ENCODE measurements around the gene BSG.
"Not testable (repeated sequence)": the region's sequence is repeated elsewhere in the genome, so short reads cannot be mapped to it uniquely, and the experiment has no call there.

BSG gene

GRCh38 chr19:576768-577438 lies 4.5 kb downstream of the BSG start:
- no peak for ATAC-seq
- peaks cover 45% of the 10 kb centered on the region for H3K4me1 Mint-ChIP-seq
- H3K27me3 Mint-ChIP-seq = no peaks in the 10 kb centered on the region
- H3K27ac Mint-ChIP-seq = no peak overlapping the region
- no peak for DNase-seq
- no peaks in the 10 kb centered on the region for H3K9me3 Mint-ChIP-seq
- H3K4me3 Mint-ChIP-seq = no peak overlapping the region

- peak; percentile 3 for ATAC-seq
- Mint-ChIP-seq H3K4me3 (no peak overlapping the region), H3K27ac (peak overlapping the region in 1 of 2 donors; percentile 85), H3K4me1 (peaks cover 41% of the 10 kb centered on the region), H3K9me3 (no peaks in the 10 kb centered on the region), H3K27me3 (no peaks in the 10 kb centered on the region)
- no peak for DNase-seq
Measured at GRCh38 chr19:577439-578392, 5.3 kb downstream of the BSG start.

DNA sequence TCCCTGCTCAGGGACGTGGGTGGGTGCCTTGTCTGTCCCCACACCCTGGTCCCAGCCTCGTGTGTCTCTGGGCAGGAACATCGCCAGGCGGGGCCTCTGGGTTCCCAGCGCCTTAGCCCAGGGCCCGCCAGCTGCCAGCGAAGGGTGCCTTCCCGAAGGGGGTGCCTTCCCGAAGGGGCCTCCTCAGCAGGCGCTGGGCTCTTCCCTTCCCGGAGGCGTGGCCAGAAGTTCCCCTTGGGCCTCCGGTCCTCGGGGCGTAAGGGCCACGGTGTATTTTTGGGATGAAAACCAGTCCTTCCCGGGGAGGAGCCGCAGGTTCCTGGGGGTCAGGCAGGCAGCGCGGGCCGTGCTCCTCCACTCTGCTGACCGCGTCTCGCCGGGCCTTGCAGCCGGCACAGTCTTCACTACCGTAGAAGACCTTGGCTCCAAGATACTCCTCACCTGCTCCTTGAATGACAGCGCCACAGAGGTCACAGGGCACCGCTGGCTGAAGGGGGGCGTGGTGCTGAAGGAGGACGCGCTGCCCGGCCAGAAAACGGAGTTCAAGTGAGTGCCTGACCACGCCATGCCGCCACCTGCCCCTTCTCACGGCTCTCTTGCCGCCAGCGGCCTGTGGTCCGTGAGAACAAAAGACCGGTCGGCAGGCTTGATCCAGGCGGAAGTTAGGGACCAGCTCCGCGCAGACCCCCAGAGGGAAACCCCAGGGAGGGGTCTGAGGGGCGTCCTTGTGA lies 6.9 kb downstream of the BSG start:
- Mint-ChIP-seq H3K4me3 (no peak overlapping the region), H3K4me1 (peaks cover 39% of the 10 kb centered on the region), H3K27me3 (no peaks in the 10 kb centered on the region), H3K9me3 (no peaks in the 10 kb centered on the region), H3K27ac (no peak overlapping the region)
- no peak for ATAC-seq
- no peak for DNase-seq

DNA sequence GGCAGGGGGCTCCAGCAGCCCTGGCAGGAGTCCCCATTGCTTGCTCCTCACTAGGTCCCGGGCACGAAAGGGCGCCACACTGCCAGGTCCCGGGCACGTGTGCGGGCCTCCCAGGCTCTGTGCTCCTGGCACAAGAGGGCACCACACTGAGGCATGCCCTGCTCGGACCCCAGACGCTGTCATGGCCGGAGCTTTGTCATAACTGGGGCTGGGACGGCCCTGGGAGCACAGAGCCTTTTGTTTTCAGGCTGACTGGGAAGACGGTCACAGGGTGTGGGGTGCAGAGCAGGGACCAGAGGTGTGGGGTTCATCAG lies 7.4 kb downstream of the BSG start:
- Mint-ChIP-seq H3K27ac (no peak overlapping the region), H3K4me3 (no peak overlapping the region), H3K4me1 (peaks cover 38% of the 10 kb centered on the region), H3K9me3 (no peaks in the 10 kb centered on the region), H3K27me3 (no peaks in the 10 kb centered on the region)
- DNase-seq = no peak
- ATAC-seq = no peak

DNA sequence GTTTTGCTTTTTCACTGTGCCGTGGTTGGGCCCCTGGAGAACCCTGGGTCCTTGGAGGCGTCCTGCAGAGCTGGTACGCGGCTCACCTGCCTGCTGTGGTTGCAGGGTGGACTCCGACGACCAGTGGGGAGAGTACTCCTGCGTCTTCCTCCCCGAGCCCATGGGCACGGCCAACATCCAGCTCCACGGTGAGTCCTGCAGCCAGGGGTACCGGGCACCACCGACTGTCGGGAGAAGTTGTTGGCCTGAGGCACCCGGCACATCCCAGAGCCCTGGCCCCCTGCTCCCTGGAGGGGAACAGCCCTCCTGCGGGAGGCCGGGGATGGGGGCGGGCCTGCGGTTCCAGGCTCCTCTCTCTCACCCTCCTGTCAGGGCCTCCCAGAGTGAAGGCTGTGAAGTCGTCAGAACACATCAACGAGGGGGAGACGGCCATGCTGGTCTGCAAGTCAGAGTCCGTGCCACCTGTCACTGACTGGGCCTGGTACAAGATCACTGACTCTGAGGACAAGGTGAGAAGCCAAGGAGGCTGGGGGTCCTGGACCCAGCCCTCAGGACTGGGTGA lies 8.0 kb downstream of the BSG start:
- H3K4me3 Mint-ChIP-seq = no peak overlapping the region
- ATAC-seq (no peak), DNase-seq (no peak)
- no peaks in the 10 kb centered on the region for H3K9me3 Mint-ChIP-seq
- no peak overlapping the region for H3K27ac Mint-ChIP-seq
- H3K27me3 Mint-ChIP-seq = no peaks in the 10 kb centered on the region
- peaks cover 32% of the 10 kb centered on the region for H3K4me1 Mint-ChIP-seq

DNA sequence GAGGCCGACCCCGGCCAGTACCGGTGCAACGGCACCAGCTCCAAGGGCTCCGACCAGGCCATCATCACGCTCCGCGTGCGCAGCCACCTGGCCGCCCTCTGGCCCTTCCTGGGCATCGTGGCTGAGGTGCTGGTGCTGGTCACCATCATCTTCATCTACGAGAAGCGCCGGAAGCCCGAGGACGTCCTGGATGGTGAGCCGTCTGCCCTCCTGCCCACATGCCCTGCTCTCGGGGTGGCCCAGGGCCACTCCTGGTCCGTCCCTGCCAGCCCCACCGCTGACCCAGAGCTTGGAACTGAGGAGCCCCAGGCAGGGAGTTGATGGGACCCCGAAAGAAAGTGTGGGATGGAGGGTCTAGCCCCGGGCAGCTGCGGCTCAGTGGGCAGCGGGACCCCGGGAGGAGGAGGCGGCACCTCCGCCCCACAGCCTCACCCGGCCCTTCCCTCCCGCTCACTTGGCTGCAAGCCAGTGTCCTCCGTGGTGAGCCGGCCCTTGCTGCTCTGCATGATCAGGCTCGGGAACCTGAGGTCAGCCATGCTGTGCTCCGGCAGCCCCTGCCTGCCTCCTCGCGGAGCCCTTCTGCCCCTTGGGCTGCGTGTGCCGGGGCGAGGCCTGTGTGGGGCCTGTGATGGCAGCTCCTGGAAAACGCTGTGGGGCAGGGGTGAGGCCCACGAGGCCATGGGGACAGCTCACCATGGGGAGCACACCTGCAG lies 9.2 kb downstream of the BSG start:
- DNase-seq = no peak

DNA sequence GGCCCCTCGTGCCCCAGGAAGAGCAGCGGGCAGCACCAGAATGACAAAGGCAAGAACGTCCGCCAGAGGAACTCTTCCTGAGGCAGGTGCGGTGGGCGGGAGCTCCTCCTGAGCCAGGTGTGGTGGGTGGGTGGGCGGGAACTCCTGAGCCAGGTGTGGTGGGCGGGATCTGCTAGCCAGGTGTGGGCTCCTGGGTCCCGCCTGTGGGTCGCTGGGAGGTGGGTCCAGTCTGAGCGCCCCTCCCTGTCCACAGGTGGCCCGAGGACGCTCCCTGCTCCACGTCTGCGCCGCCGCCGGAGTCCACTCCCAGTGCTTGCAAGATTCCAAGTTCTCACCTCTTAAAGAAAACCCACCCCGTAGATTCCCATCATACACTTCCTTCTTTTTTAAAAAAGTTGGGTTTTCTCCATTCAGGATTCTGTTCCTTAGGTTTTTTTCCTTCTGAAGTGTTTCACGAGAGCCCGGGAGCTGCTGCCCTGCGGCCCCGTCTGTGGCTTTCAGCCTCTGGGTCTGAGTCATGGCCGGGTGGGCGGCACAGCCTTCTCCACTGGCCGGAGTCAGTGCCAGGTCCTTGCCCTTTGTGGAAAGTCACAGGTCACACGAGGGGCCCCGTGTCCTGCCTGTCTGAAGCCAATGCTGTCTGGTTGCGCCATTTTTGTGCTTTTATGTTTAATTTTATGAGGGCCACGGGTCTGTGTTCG lies 10.3 kb downstream of the BSG start:
- ATAC-seq = no peak
- H3K4me1 Mint-ChIP-seq = peaks cover 13% of the 10 kb centered on the region
- H3K27me3 Mint-ChIP-seq = peaks cover 12% of the 10 kb centered on the region
- no peak overlapping the region for H3K4me3 Mint-ChIP-seq
- H3K9me3 Mint-ChIP-seq = no peaks in the 10 kb centered on the region
- no peak for DNase-seq
- no peak overlapping the region for H3K27ac Mint-ChIP-seq

More for the DNA sequence above, 9.2 kb downstream of the BSG start:
- Mint-ChIP-seq H3K27ac (no peak overlapping the region), H3K4me1 (peaks cover 20% of the 10 kb centered on the region), H3K9me3 (no peaks in the 10 kb centered on the region), H3K4me3 (no peak overlapping the region), H3K27me3 (peaks cover 10% of the 10 kb centered on the region)
- ATAC-seq = no peak

DNA sequence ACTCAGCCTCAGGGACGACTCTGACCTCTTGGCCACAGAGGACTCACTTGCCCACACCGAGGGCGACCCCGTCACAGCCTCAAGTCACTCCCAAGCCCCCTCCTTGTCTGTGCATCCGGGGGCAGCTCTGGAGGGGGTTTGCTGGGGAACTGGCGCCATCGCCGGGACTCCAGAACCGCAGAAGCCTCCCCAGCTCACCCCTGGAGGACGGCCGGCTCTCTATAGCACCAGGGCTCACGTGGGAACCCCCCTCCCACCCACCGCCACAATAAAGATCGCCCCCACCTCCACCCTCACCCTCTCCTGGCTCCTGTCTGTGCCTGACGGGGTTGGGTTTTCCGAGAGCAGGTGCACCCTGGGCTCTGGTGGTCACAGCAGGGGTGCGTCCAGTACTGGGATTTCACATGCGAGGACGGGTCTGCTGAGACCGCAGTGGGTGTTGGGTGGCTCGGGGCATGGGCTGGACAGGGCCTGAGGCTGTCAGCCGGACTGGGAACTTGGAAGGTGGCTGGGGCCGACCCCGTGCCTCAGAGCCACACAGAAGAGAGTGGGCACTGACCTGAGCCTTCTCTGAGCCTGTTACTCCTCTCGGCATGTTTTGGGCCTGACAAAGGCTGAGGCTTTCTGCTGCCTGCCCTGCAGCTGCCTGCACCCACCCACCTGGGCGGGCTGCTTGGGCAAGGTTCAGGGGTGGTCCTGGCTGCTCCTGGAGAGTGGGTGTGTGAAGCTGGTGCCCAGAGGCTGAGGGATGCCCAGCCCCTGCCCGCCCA lies 11.0 kb downstream of the BSG start:
- Mint-ChIP-seq H3K9me3 (no peaks in the 10 kb centered on the region), H3K4me3 (no peak overlapping the region), H3K4me1 (peaks cover 16% of the 10 kb centered on the region), H3K27me3 (peaks cover 19% of the 10 kb centered on the region), H3K27ac (no peak overlapping the region)
- no peak for DNase-seq
- no peak for ATAC-seq

- Mint-ChIP-seq H3K4me1 (peaks cover 21% of the 10 kb centered on the region), H3K9me3 (no peaks in the 10 kb centered on the region), H3K27me3 (peaks cover 24% of the 10 kb centered on the region), H3K4me3 (no peak overlapping the region), H3K27ac (no peak overlapping the region)
- no peak for DNase-seq
- no peak for ATAC-seq
Measured at GRCh38 chr19:583968-584239, 11.5 kb downstream of the BSG start.

- H3K27me3 Mint-ChIP-seq = peaks cover 30% of the 10 kb centered on the region
- H3K4me1 Mint-ChIP-seq = peaks cover 25% of the 10 kb centered on the region
- no peak overlapping the region for H3K4me3 Mint-ChIP-seq
- ATAC-seq (peak; percentile 76), DNase-seq (peak; percentile 70 to 72)
- H3K9me3 Mint-ChIP-seq = no peaks in the 10 kb centered on the region
- no peak overlapping the region for H3K27ac Mint-ChIP-seq
Measured at GRCh38 chr19:584240-585001, 12.0 kb downstream of the BSG start.

DNA sequence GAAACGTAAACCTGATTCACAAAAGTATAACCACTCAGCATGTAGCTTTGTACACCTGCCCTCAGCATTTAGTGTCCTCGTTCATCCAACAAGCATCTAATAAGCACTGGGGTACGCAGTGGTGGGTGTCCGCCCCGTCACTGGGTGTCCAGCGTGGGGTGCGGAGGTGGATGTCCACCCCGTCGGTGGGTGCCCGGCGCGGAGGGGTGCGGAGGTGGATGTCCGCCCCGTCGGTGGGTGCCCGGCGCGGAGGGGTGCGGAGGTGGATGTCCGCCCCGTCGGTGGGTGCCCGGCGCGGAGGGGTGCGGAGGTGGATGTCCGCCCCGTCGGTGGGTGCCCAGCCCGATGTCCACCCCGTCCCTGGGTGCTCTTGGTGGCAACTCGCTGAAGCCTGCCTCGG lies 12.8 kb downstream of the BSG start:
- ATAC-seq = peak; percentile 6
- Mint-ChIP-seq H3K4me1 (peaks cover 25% of the 10 kb centered on the region), H3K27me3 (peaks cover 30% of the 10 kb centered on the region)
- H3K27ac Mint-ChIP-seq, H3K4me3 Mint-ChIP-seq, H3K9me3 Mint-ChIP-seq, DNase-seq: not testable (repeated sequence)

DNA sequence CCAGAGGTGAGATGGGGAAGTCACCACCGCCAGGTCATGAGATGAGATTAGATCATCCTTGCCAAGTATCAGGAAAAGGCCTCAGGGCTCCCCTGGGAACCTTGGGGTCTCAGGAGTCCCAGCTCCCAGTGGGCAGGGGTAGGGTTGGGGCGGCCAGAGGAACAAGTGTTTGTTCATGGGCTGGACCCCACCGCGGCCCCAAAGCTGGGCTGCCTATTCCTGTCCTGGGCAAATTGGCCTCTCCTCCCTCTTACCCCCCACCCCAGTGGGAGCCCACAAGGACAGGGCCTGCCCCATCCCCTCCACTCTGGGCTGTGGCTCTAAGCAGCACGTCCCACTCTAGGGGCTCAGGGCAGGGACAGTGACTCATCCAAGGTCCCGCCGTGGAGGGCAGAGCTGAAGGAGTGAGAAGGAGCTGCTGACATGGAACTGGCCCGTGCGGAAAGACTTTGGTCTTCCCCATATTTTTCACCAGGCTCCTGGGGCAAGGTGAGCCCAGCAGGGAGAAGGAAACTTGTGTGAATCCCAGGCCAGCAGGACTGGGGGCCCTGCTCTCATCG lies 13.2 kb downstream of the BSG start:
- Mint-ChIP-seq H3K27me3 (peaks cover 34% of the 10 kb centered on the region), H3K4me3 (no peak overlapping the region), H3K9me3 (no peaks in the 10 kb centered on the region), H3K4me1 (peaks cover 25% of the 10 kb centered on the region), H3K27ac (no peak overlapping the region)
- DNase-seq = no peak
- ATAC-seq = peak; percentile 16

- peak; percentile 44 for ATAC-seq
- H3K27me3 Mint-ChIP-seq = peaks cover 60% of the 10 kb centered on the region
- peak; percentile 62 to 71 for DNase-seq
- H3K27ac Mint-ChIP-seq = no peak overlapping the region
- H3K9me3 Mint-ChIP-seq = no peaks in the 10 kb centered on the region
- H3K4me3 Mint-ChIP-seq = peak overlapping the region; percentile 9 to 67
- H3K4me1 Mint-ChIP-seq = peaks cover 25% of the 10 kb centered on the region
Measured at GRCh38 chr19:588093-588740, 15.8 kb downstream of the BSG start.
